ENCODE data around the gene CFHR1.

Gene CFHR1

DNA sequence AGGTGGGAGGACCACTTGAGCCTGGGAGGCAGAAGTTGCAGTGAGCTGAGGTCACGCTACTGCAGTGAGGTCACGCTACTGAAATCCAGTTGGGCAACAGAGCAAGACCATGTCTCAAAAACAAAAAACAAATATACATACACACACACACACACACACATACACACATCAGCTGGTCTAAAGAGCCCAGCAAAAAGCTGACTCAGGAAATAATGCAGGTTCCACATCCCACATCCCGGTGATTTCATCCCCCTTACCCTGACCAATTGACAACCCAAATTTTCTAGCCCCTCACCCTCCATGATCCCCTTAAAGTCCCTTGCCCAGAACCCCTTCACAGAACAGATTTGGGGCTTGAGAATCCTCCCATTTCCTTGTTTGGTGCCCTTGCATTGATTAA is 56.4 kb downstream of the CFHR1 start:
- in situ Hi-C loops (cut with HindIII; ENCODE audit: low sequenced_read_pairs): no loop called here

- in situ Hi-C loops (cut with HindIII; ENCODE audit: low sequenced_read_pairs): no loop called here
Measured at GRCh38 chr1:196877964-196878363, 58.4 kb downstream of the CFHR1 start.
